SU-DHL-6 (cell line): Measurements from ENCODE around the gene ADCY10.

Source experiments
- H2AFZ ChIP-seq: fragments of 200-600 bp; sonication (generic); 2 replicates; pipeline ENCODE4 v1.6.1; 2014; ENCODE audit warnings: low read depth, mild to moderate bottlenecking, moderate library complexity, mixed read lengths, antibody characterized with exemption, low read length; ENCODE audit not compliant: severe bottlenecking
- H3F3A ChIP-seq: fragments of 200-600 bp; shearing (Covaris generic); 2 replicates; pipeline ENCODE4 v1.6.0; 2016; ENCODE audit warnings: antibody characterized with exemption, mild to moderate bottlenecking; ENCODE audit not compliant: insufficient read depth
- H3K27ac ChIP-seq: fragments of 200-600 bp; sonication (generic); 2 replicates; pipeline ENCODE4 v1.5.1; 2016; ENCODE audit warnings: low read depth, mild to moderate bottlenecking, low read length, moderate library complexity, mixed read lengths
- H3K27me3 ChIP-seq: fragments of 200-600 bp; sonication (generic), shearing (Covaris generic); 2 replicates; pipeline ENCODE4 v1.6.0; 2014; ENCODE audit warnings: mild to moderate bottlenecking, low read length
- H3K36me3 ChIP-seq: fragments of 200-600 bp; sonication (generic); 2 replicates; pipeline ENCODE4 v1.6.1; 2014; ENCODE audit warnings: mild to moderate bottlenecking, low read length, mixed read lengths
- H3K4me2 ChIP-seq: fragments of 300-600, 200-600 bp; shearing (Covaris generic), sonication (generic); 2 replicates; pipeline ENCODE4 v1.6.0; 2014; ENCODE audit warnings: low read length, low read depth, mild to moderate bottlenecking; ENCODE audit not compliant: poor library complexity, severe bottlenecking
- H3K4me3 ChIP-seq: fragments of 200-600 bp; sonication (generic); 2 replicates; pipeline ENCODE4 v1.5.1; 2014; ENCODE audit warnings: antibody characterized with exemption, low read length, mild to moderate bottlenecking, mixed read lengths; ENCODE audit not compliant: insufficient read depth, poor library complexity, severe bottlenecking
- H3K79me2 ChIP-seq: fragments of 200-600 bp; sonication (generic); 2 replicates; pipeline ENCODE4 v1.6.1; 2014; ENCODE audit warnings: mild to moderate bottlenecking, low read length, moderate library complexity; ENCODE audit not compliant: insufficient read depth
- H3K9ac ChIP-seq: fragments of 200-600 bp; sonication (generic); 2 replicates; pipeline ENCODE4 v1.7.0; 2014; ENCODE audit warnings: mild to moderate bottlenecking, low read length
- H3K9me2 ChIP-seq: fragments of 200-600 bp; sonication (generic); replicated peaks from 2 replicates; pipeline ENCODE4 v1.6.1; 2014; ENCODE audit warnings: low read length; ENCODE audit not compliant: insufficient read depth
- H3K9me3 ChIP-seq: fragments of 200-600 bp; sonication (generic); 2 replicates; pipeline ENCODE4 v1.6.1; 2014; ENCODE audit warnings: low read length, mixed read lengths; ENCODE audit not compliant: insufficient read depth
- H4K20me1 ChIP-seq: fragments of 200-600 bp; sonication (generic); 2 replicates; pipeline ENCODE4 v1.6.1; 2014; ENCODE audit warnings: low read depth, mild to moderate bottlenecking, antibody characterized with exemption, low read length, moderate library complexity, mixed read lengths
- CTCF ChIP-seq: fragments of 200-600 bp; sonication (generic); IDR thresholded peaks from one replicate; pipeline ENCODE4 v1.5.1; 2017; ENCODE audit warnings: antibody characterized with exemption, mild to moderate bottlenecking, low read length, moderate library complexity; ENCODE audit not compliant: insufficient read depth, poor library complexity, severe bottlenecking
- EZH2phosphoT487 ChIP-seq: fragments of 200-600 bp; sonication (generic), shearing (Covaris generic); conservative IDR thresholded peaks from 2 replicates; pipeline ENCODE4 v1.6.1; 2018; ENCODE audit warnings: mild to moderate bottlenecking, antibody characterized with exemption, low read length, moderate library complexity, mixed read lengths

ADCY10 gene

GRCh38 chr1:167789501-167789900 is 124.4 kb downstream of the ADCY10 start:
- Histone ChIP-seq H3K9me2 (no peaks in the 10 kb centered on the region), H3K4me3 (no peak overlapping the region), H3K27ac (no peak overlapping the region), H3K4me2 (no peak overlapping the region), H3K79me2 (no peaks in the 10 kb centered on the region), H4K20me1 (no peaks in the 10 kb centered on the region), H3K36me3 (no peaks in the 10 kb centered on the region), H3K9me3 (no peaks in the 10 kb centered on the region), H3K9ac (no peak overlapping the region), H3F3A (no peaks in the 10 kb centered on the region), H2AFZ (no peak overlapping the region), H3K27me3 (no peaks in the 10 kb centered on the region)
- no peak for TF ChIP-seq CTCF
- TF ChIP-seq EZH2phosphoT487, result no peak

- Histone ChIP-seq H3K9me2 (no peaks in the 10 kb centered on the region), H3K36me3 (no peaks in the 10 kb centered on the region), H3K9me3 (no peaks in the 10 kb centered on the region), H3K27ac (no peak overlapping the region), H3K27me3 (no peaks in the 10 kb centered on the region), H3K79me2 (no peaks in the 10 kb centered on the region), H4K20me1 (no peaks in the 10 kb centered on the region), H3F3A (no peaks in the 10 kb centered on the region), H2AFZ (no peak overlapping the region), H3K4me2 (no peak overlapping the region), H3K4me3 (no peak overlapping the region), H3K9ac (no peak overlapping the region)
- no peak for TF ChIP-seq EZH2phosphoT487
- no peak for TF ChIP-seq CTCF
These were observed 127.4 kb downstream of the ADCY10 start for GRCh38 chr1:167786502-167786901.

GRCh38 chr1:167784876-167785550 is 128.9 kb downstream of the ADCY10 start:
- Histone ChIP-seq H3K27ac (no peak overlapping the region), H3K36me3 (no peaks in the 10 kb centered on the region), H3K9me3 (no peaks in the 10 kb centered on the region), H3K79me2 (no peaks in the 10 kb centered on the region), H3K27me3 (no peaks in the 10 kb centered on the region), H2AFZ (no peak overlapping the region), H4K20me1 (no peaks in the 10 kb centered on the region), H3F3A (no peaks in the 10 kb centered on the region), H3K4me2 (no peak overlapping the region), H3K9ac (no peak overlapping the region), H3K4me3 (no peak overlapping the region), H3K9me2 (no peaks in the 10 kb centered on the region)
- no peak for TF ChIP-seq CTCF
- no peak for TF ChIP-seq EZH2phosphoT487
